HCT116 (cell line): ENCODE measurements around the gene ANO9. TPM values are rescaled to one million over a fixed set of nuclear protein-coding genes. Genes with fewer than 3 reads are reported as not detected.

Experiments used
- ATAC-seq: fragments of 200-7000 bp; cut with Tn5 transposase; 2 replicates; pipeline ENCODE4 v1.9.1; 2020; ENCODE audit warnings: mild to moderate bottlenecking, moderate library complexity
- BruUV-seq: library from RNA; stranded (reverse); fragments of 400-500 nt; replicated peaks from 2 replicates; lab custom pipeline; 2021; lab: Mats Ljungman, UMichigan
- CTCF ChIA-PET: fragments of 300-600 bp; sonication (Branson Sonifier 250); formaldehyde crosslinking; loops from one replicate; lab custom pipeline; 2021; ENCODE audit warnings: antibody characterized with exemption; lab: Charles Lee
- POLR2A ChIA-PET: fragments of 300-600, 350-600 bp; sonication (Branson Sonifier 250); formaldehyde crosslinking; loops from one replicate; lab custom pipeline; 2021; ENCODE audit warnings: antibody characterized with exemption; lab: Charles Lee
- RAD21 ChIA-PET, 2 experiments: fragments of 300-600 bp; sonication (Branson Sonifier 250); formaldehyde crosslinking; loops; one replicate each; lab custom pipeline; 2023; ENCODE audit warnings: low total read pairs in 2 of 2; ENCODE audit not compliant: uncharacterized antibody in 2 of 2, unreplicated experiment in 2 of 2, low non-redundant PET in 1 of 2; lab: Charles Lee
- DNase-seq: peaks from one replicate; pipeline ENCODE4 v3.0.0-alpha.2; 2010; ENCODE audit warnings: low read depth, low spot score
- H2AFZ ChIP-seq: fragments of 200-600 bp; shearing (Covaris generic), sonication (generic); 2 replicates; pipeline ENCODE4 v1.6.1; 2017; ENCODE audit warnings: low read depth, mixed run types, mixed read lengths, antibody characterized with exemption, low read length; ENCODE audit not compliant: poor library complexity, severe bottlenecking
- H3K27ac ChIP-seq: 2 replicates; pipeline ENCODE4 v1.5.1; 2012; ENCODE audit warnings: low read depth, low read length
- H3K27me3 ChIP-seq: fragments of 200-600 bp; sonication (generic); 2 replicates; pipeline ENCODE4 v1.6.1; 2016; ENCODE audit warnings: mixed run types, low read length, mixed read lengths; ENCODE audit not compliant: insufficient read depth
- H3K36me3 ChIP-seq, 2 experiments: fragments of 200-500 bp in 1 of 2; fragments of 200-600 bp in 1 of 2; sonication (Bioruptor generic) in 1 of 2; sonication (generic) in 1 of 2; 2 replicates each; pipeline versions ENCODE4 v1.5.1 to v1.6.1; 2014 to 2016; ENCODE audit warnings: low read length in 2 of 2, inconsistent platforms in 1 of 2, mixed read lengths in 1 of 2, mixed run types in 1 of 2; ENCODE audit not compliant: insufficient read depth in 2 of 2, control insufficient read depth in 1 of 2
- H3K4me1 ChIP-seq, 2 experiments: fragments of 200-600 bp in 1 of 2; sonication (generic) in 1 of 2; 2 replicates each; pipeline versions ENCODE4 v1.5.1 to v1.6.1; 2012 to 2017; ENCODE audit warnings: low read length in 2 of 2, inconsistent platforms in 1 of 2, mild to moderate bottlenecking in 1 of 2, mixed read lengths in 1 of 2, mixed run types in 1 of 2, moderate library complexity in 1 of 2; ENCODE audit not compliant: insufficient read depth in 2 of 2, control insufficient read depth in 1 of 2
- H3K4me2 ChIP-seq: fragments of 200-600 bp; sonication (generic); 2 replicates; pipeline ENCODE4 v1.6.1; 2017; ENCODE audit warnings: mixed run types, low read length, mixed read lengths
- H3K4me3 ChIP-seq, 2 experiments: fragments of 200-600 bp in 1 of 2; sonication (generic) in 1 of 2; replicated peaks in 1 of 2; 2 replicates each; pipeline ENCODE4 v1.5.1; 2011 to 2016; ENCODE audit warnings: low read length in 2 of 2, control low read depth in 1 of 2, low read depth in 1 of 2, mild to moderate bottlenecking in 1 of 2, mixed read lengths in 1 of 2, mixed run types in 1 of 2
- H3K79me2 ChIP-seq: fragments of 200-600 bp; sonication (generic); 2 replicates; pipeline ENCODE4 v1.6.1; 2017; ENCODE audit warnings: mild to moderate bottlenecking, mixed run types, low read length, moderate library complexity, mixed read lengths; ENCODE audit not compliant: insufficient read depth
- H3K9ac ChIP-seq: fragments of 200-600 bp; sonication (generic); 2 replicates; pipeline ENCODE4 v1.6.1; 2016; ENCODE audit warnings: low read length, mixed read lengths
- H3K9me2 ChIP-seq: fragments of 200-600 bp; sonication (generic), shearing (Covaris generic); 2 replicates; pipeline ENCODE4 v1.6.1; 2017; ENCODE audit warnings: mixed run types, mild to moderate bottlenecking, moderate library complexity; ENCODE audit not compliant: insufficient read depth
- H3K9me3 ChIP-seq, 2 experiments: fragments of 200-500 bp in 1 of 2; fragments of 200-600 bp in 1 of 2; sonication (Bioruptor generic) in 1 of 2; sonication (generic) in 1 of 2; 2 replicates each; pipeline ENCODE4 v1.6.1; 2014 to 2017; ENCODE audit warnings: low read length in 2 of 2, mixed read lengths in 2 of 2, inconsistent platforms in 1 of 2, low read depth in 1 of 2, mild to moderate bottlenecking in 1 of 2, mixed run types in 1 of 2, moderate library complexity in 1 of 2; ENCODE audit not compliant: control insufficient read depth in 1 of 2, insufficient read depth in 1 of 2
- H4K20me1 ChIP-seq: fragments of 200-600 bp; sonication (generic), shearing (Covaris generic); 2 replicates; pipeline ENCODE4 v1.6.1; 2017; ENCODE audit warnings: mixed run types, mild to moderate bottlenecking, moderate library complexity; ENCODE audit not compliant: insufficient read depth
- CBX3 ChIP-seq: IDR thresholded peaks from 2 replicates; pipeline ENCODE4 v1.6.1; 2012; ENCODE audit warnings: low read depth
- CEBPB ChIP-seq: IDR thresholded peaks from 2 replicates; pipeline ENCODE4 v1.6.1; 2012; ENCODE audit warnings: low read depth
- ELF1 ChIP-seq: IDR thresholded peaks from 2 replicates; pipeline ENCODE4 v1.6.1; 2012; ENCODE audit warnings: low read depth, borderline replicate concordance
- EZH2 ChIP-seq: fragments of 200-600 bp; sonication (generic); IDR thresholded peaks from 2 replicates; pipeline ENCODE4 v1.6.1; 2017; ENCODE audit warnings: antibody characterized with exemption, mixed run types
- EZH2phosphoT487 ChIP-seq: fragments of 200-600 bp; IDR thresholded peaks from 2 replicates; pipeline ENCODE4 v1.6.1; 2018; ENCODE audit warnings: antibody characterized with exemption, borderline replicate concordance
- FOSL1 ChIP-seq: IDR thresholded peaks from 2 replicates; pipeline ENCODE4 v1.6.1; 2012; ENCODE audit warnings: low read depth
- JUND ChIP-seq: IDR thresholded peaks from 2 replicates; pipeline ENCODE4 v1.6.1; 2012
- POLR2A ChIP-seq: IDR thresholded peaks from 2 replicates; pipeline ENCODE4 v1.7.0; 2011; ENCODE audit warnings: borderline replicate concordance; ENCODE audit not compliant: insufficient read depth, insufficient read length; ENCODE audit errors: extremely low read depth
- RAD21 ChIP-seq: IDR thresholded peaks from 2 replicates; pipeline ENCODE4 v1.6.1; 2012; ENCODE audit warnings: low read depth, mild to moderate bottlenecking
- SIN3A ChIP-seq: IDR thresholded peaks from 2 replicates; pipeline ENCODE4 v1.6.1; 2012; ENCODE audit warnings: low read depth
- SRF ChIP-seq: IDR thresholded peaks from 2 replicates; pipeline ENCODE4 v1.6.1; 2012; ENCODE audit warnings: low read depth
- TCF7L2 ChIP-seq: IDR thresholded peaks from 2 replicates; pipeline ENCODE4 v1.7.0; 2011; ENCODE audit warnings: borderline replicate concordance, inconsistent platforms; ENCODE audit not compliant: insufficient read depth, insufficient read length; ENCODE audit errors: extremely low read depth
- ZFX ChIP-seq: fragments of 450-650 bp; IDR thresholded peaks from 2 replicates; pipeline ENCODE4 v1.6.1; 2017
- intact Hi-C: fragments of 100-400 bp; cut with micrococcal nuclease; formaldehyde crosslinking; loops from 2 replicates; pipeline ENCODE4 v1.10.0; 2022
- total RNA-seq: library from RNA; stranded (reverse); gene quantifications from one replicate; pipeline ENCODE4 v1.2.1, GENCODE V29; 2021; ENCODE audit not compliant: unreplicated experiment
- TF ChIP-seq, protein P1 (sequence below): IDR thresholded peaks from 2 replicates; pipeline ENCODE4 v1.6.1; 2012
- TF ChIP-seq, protein P2 (sequence below): IDR thresholded peaks from 2 replicates; pipeline ENCODE4 v1.6.1; 2012; ENCODE audit warnings: low read depth
- TF ChIP-seq, protein P3 (sequence below): IDR thresholded peaks from 2 replicates; pipeline ENCODE4 v1.6.1; 2011; ENCODE audit warnings: mild to moderate bottlenecking, low read length, moderate library complexity; ENCODE audit not compliant: insufficient replicate concordance; ENCODE audit errors: extremely low read depth

Gene ANO9
- total RNA-seq, 1 experiment from 2014 or later: 70.3 TPM

DNA sequence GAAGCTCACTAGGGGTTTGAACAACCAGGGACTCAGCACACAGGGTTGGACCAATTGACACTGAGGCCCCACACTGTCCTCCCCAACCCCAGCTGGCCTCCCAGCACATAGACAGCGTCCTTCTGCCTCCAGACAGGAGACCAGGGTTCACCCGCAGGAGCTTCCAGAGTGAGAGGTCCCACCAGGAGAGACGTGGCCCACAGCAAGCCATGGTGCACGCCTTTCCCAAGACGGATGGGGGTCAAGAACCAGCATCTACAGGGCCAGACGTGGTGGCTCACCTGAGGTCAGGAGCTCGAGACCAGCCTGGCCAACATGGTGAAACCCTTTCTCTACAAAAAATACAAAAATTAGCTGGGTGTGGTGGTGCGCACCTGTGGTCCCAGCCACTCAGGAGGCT is 15.0 kb downstream of the ANO9 start:
- H3K27me3 ChIP-seq: no peaks in the 10 kb centered on the region
- no peak overlapping the region for H3K9ac ChIP-seq
- ChIA-PET RAD21 (no interaction called here), POLR2A (no interaction called here)
- no peaks in the 10 kb centered on the region for H3K9me3 ChIP-seq
- no peaks in the 10 kb centered on the region for H3K4me1 ChIP-seq
- no peaks in the 10 kb centered on the region for H4K20me1 ChIP-seq
- TF ChIP-seq ELF1: no peak
- TF ChIP-seq JUND: no peak
- TF ChIP-seq SRF: no peak
- TF ChIP-seq, protein P1, sequence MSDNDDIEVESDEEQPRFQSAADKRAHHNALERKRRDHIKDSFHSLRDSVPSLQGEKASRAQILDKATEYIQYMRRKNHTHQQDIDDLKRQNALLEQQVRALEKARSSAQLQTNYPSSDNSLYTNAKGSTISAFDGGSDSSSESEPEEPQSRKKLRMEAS: no peak
- TF ChIP-seq ZFX: no peak
- TF ChIP-seq SIN3A: no peak
- no peak for TF ChIP-seq EZH2
- TF ChIP-seq POLR2A: no peak
- no peak for TF ChIP-seq CEBPB
- TF ChIP-seq FOSL1: no peak
- TF ChIP-seq RAD21: no peak
- TF ChIP-seq, all 23 proteins: peak for 0
- ATAC-seq (no peak), DNase-seq (no peak)
- Histone ChIP-seq H2AFZ (no peak overlapping the region), H3K9me2 (no peaks in the 10 kb centered on the region), H3K79me2 (no peaks in the 10 kb centered on the region), H3K4me2 (no peak overlapping the region), H3K4me3 (no peak overlapping the region), H3K27ac (no peak overlapping the region), H3K36me3 (no peaks in the 10 kb centered on the region)
- intact Hi-C loops: no loop called here
- CTCF ChIA-PET: interaction anchor here (1.3 kb wide), 1 partner anchor 22 kb away, joined by 4 read pairs; no protein-coding TSS in a partner anchor
- BruUV-seq: no TSS peak

DNA sequence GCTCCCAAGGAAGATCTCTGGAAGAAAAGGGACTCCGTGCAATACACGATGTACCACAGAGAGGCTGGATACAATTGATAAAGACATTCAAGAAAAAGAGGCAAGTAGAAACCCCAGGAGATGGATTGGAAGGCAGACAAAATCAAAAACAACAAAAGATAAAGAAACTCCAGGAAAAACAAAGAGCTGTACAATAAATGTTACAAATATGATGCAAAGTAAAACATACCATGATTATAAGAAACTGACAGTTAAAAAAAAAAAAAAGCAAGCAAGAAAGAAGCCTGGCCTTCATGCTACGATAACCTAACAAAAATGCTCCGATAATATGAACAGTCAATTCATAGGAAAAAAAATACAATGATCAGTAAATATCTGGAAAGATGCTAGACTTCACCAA is 16.5 kb downstream of the ANO9 start:
- ChIA-PET CTCF (interaction anchor here (1.3 kb wide), 1 partner anchor 23 kb away, joined by 4 read pairs; no protein-coding TSS in a partner anchor), RAD21 (no interaction called here), POLR2A (no interaction called here)
- no peak overlapping the region for H3K4me2 ChIP-seq
- H3K27ac ChIP-seq: no peak overlapping the region
- no peaks in the 10 kb centered on the region for H3K9me3 ChIP-seq
- DNase-seq (no peak), ATAC-seq (no peak)
- H3K9me2 ChIP-seq: no peaks in the 10 kb centered on the region
- H3K27me3 ChIP-seq: no peaks in the 10 kb centered on the region
- no peak overlapping the region for H2AFZ ChIP-seq
- intact Hi-C loops: no loop called here
- no TSS peak for BruUV-seq
- no peaks in the 10 kb centered on the region for H3K36me3 ChIP-seq
- no peaks in the 10 kb centered on the region for H3K79me2 ChIP-seq
- no peaks in the 10 kb centered on the region for H3K4me1 ChIP-seq
- no peak overlapping the region for H3K4me3 ChIP-seq
- no peak overlapping the region for H3K9ac ChIP-seq
- H4K20me1 ChIP-seq: no peaks in the 10 kb centered on the region
- TF ChIP-seq TCF7L2 (no peak), FOSL1 (no peak), CBX3 (no peak), JUND (no peak), SIN3A (no peak), EZH2phosphoT487 (no peak), POLR2A (no peak), ELF1 (no peak), RAD21 (no peak)
- TF ChIP-seq, protein P2, sequence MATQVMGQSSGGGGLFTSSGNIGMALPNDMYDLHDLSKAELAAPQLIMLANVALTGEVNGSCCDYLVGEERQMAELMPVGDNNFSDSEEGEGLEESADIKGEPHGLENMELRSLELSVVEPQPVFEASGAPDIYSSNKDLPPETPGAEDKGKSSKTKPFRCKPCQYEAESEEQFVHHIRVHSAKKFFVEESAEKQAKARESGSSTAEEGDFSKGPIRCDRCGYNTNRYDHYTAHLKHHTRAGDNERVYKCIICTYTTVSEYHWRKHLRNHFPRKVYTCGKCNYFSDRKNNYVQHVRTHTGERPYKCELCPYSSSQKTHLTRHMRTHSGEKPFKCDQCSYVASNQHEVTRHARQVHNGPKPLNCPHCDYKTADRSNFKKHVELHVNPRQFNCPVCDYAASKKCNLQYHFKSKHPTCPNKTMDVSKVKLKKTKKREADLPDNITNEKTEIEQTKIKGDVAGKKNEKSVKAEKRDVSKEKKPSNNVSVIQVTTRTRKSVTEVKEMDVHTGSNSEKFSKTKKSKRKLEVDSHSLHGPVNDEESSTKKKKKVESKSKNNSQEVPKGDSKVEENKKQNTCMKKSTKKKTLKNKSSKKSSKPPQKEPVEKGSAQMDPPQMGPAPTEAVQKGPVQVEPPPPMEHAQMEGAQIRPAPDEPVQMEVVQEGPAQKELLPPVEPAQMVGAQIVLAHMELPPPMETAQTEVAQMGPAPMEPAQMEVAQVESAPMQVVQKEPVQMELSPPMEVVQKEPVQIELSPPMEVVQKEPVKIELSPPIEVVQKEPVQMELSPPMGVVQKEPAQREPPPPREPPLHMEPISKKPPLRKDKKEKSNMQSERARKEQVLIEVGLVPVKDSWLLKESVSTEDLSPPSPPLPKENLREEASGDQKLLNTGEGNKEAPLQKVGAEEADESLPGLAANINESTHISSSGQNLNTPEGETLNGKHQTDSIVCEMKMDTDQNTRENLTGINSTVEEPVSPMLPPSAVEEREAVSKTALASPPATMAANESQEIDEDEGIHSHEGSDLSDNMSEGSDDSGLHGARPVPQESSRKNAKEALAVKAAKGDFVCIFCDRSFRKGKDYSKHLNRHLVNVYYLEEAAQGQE: no peak
- TF ChIP-seq, protein P3, sequence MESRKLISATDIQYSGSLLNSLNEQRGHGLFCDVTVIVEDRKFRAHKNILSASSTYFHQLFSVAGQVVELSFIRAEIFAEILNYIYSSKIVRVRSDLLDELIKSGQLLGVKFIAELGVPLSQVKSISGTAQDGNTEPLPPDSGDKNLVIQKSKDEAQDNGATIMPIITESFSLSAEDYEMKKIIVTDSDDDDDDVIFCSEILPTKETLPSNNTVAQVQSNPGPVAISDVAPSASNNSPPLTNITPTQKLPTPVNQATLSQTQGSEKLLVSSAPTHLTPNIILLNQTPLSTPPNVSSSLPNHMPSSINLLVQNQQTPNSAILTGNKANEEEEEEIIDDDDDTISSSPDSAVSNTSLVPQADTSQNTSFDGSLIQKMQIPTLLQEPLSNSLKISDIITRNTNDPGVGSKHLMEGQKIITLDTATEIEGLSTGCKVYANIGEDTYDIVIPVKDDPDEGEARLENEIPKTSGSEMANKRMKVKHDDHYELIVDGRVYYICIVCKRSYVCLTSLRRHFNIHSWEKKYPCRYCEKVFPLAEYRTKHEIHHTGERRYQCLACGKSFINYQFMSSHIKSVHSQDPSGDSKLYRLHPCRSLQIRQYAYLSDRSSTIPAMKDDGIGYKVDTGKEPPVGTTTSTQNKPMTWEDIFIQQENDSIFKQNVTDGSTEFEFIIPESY: no peak
